ENCODE measurements around the gene THPO. TPM values are rescaled to one million over a fixed set of nuclear protein-coding genes. Genes with fewer than 3 reads are reported as not detected.
A peak's percentile ranks its signal among the peaks of the same experiment; 100 is the strongest.

THPO gene
- total and polyA plus RNA-seq, 9 of the 15 experiments (the other 6 are each of a cell fraction or from before 2014, with no cell fraction given) = 0.11 to 1.1 (median 0.35) TPM; not detected in 1

- no peak for TF ChIP-seq PRDM10 (IDR thresholded peaks at IDR 0.05; ENCODE audit: partially characterized antibody)
- no peak for TF ChIP-seq RFX1 (IDR thresholded peaks at IDR 0.05)
- TF ChIP-seq GTF2A2 (tag; IDR thresholded peaks at IDR 0.05) = no peak
- no peak for TF ChIP-seq HOXB6 (CRISPR knock-in tag; IDR thresholded peaks at IDR 0.05; ENCODE audit: borderline replicate concordance)
- no peak; the same call in 1 of the 2 replicates for TF ChIP-seq DPF2 (IDR thresholded peaks at IDR 0.05)
- TF ChIP-seq SP1 (CRISPR knock-in tag; IDR thresholded peaks at IDR 0.05) = 0 out of 2 replicates have a peak, but pooled peaks have one; percentile 14
- TF ChIP-seq CHCHD3 (CRISPR knock-in tag; IDR thresholded peaks at IDR 0.05) = no peak
- TF ChIP-seq USF1 (CRISPR knock-in tag; IDR thresholded peaks at IDR 0.05) = no peak
- no peak for TF ChIP-seq TRIM25 (IDR thresholded peaks at IDR 0.05; ENCODE audit: borderline replicate concordance)
- TF ChIP-seq HBP1 (CRISPR knock-in tag; IDR thresholded peaks at IDR 0.05) = no peak
- 0 out of 2 replicates have a peak, but pooled peaks have one; percentile 10 for TF ChIP-seq CXXC5 (CRISPR knock-in tag; IDR thresholded peaks at IDR 0.05)
- peak; percentile 52 for TF ChIP-seq CHD1 (IDR thresholded peaks at IDR 0.05; ENCODE audit: low read length)
Measured at GRCh38 chr3:184348057-184348382, 30.0 kb downstream of the THPO start (continued).

Measured in K562 (cell line).